Mesodermal cell (in vitro differentiated cells): Measurements from ENCODE around the gene EPGN. TPM values are rescaled to one million over a fixed set of nuclear protein-coding genes. Genes with fewer than 3 reads are reported as not detected.

Experiments
- H3K27ac ChIP-seq: 2 replicates; pipeline ENCODE4 v1.7.0; 2013; ENCODE audit warnings: mild to moderate bottlenecking, low read depth, low read length, moderate library complexity; ENCODE audit not compliant: severe bottlenecking
- H3K36me3 ChIP-seq: 2 replicates; pipeline ENCODE4 v1.7.1; 2013; ENCODE audit warnings: mild to moderate bottlenecking, low read length, moderate library complexity; ENCODE audit not compliant: control insufficient read depth, insufficient read depth
- H3K4me1 ChIP-seq: one replicate; pipeline ENCODE4 v1.7.1; 2013; ENCODE audit warnings: mild to moderate bottlenecking, low read length; ENCODE audit not compliant: insufficient read depth, control insufficient read depth, poor library complexity, severe bottlenecking
- H3K4me3 ChIP-seq: 2 replicates; pipeline ENCODE4 v1.7.0; 2013; ENCODE audit warnings: low read length, control low read depth, mild to moderate bottlenecking; ENCODE audit not compliant: insufficient read depth, poor library complexity, severe bottlenecking; ENCODE audit errors: extremely low read depth
- H3K9me3 ChIP-seq: 2 replicates; pipeline ENCODE4 v1.7.1; 2013; ENCODE audit warnings: mild to moderate bottlenecking, low read length, moderate library complexity; ENCODE audit not compliant: control insufficient read depth
- WGBS, 2 experiments: methylation state at CpG; one replicate each; pipeline ENCODE4 v1.1.5; 2013; ENCODE audit warnings: missing lambda C conversion rate in 2 of 2; ENCODE audit not compliant: insufficient coverage in 2 of 2; 5-methylcytosine and 5-hydroxymethylcytosine counted together
- polyA plus RNA-seq, 2 experiments: library from polyadenylated mRNA; stranded (reverse); fragments of 50-300 nt; gene quantifications; one replicate each; pipeline ENCODE4 v1.2.3, GENCODE V29; 2013

EPGN gene, protein sequence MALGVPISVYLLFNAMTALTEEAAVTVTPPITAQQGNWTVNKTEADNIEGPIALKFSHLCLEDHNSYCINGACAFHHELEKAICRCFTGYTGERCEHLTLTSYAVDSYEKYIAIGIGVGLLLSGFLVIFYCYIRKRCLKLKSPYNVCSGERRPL
- not detected for polyA plus RNA-seq (2013, experiment 1 of 2)
- not detected for polyA plus RNA-seq (2013, experiment 2 of 2)

DNA sequence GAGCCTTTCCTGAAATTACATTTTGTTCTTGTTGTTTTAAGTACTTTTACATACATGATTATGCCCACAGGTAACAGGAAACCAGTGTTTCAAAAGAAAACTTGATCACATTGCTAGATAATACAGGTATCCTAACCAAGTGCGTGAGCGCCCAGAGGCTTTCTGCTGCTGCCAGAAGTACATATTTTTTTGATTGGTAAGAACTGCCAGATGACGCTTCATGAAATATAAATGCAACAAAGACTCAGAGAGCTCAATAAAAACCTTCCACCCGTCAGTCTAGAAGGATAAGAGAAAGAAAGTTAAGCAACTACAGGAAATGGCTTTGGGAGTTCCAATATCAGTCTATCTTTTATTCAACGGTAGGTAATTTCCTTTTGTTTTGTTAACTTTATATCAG lies at the start of gene EPGN:
TSS of gene EPGN (plus strand) at position 256 of the 400 bp plus-strand sequence. CDS start at position 320, 64 bp downstream.
- 100% methylated on average over 2 of the region's 5 CpGs; no CpG with 5 or more reads in 1 of the 2 experiments for WGBS, 2 experiments
- Histone ChIP-seq H3K4me1 (no peaks in the 10 kb centered on the region), H3K36me3 (no peaks in the 10 kb centered on the region), H3K9me3 (no peaks in the 10 kb centered on the region), H3K4me3 (no peak within 1 kb of the TSS), H3K27ac (no peak within 1 kb of the TSS)

DNA sequence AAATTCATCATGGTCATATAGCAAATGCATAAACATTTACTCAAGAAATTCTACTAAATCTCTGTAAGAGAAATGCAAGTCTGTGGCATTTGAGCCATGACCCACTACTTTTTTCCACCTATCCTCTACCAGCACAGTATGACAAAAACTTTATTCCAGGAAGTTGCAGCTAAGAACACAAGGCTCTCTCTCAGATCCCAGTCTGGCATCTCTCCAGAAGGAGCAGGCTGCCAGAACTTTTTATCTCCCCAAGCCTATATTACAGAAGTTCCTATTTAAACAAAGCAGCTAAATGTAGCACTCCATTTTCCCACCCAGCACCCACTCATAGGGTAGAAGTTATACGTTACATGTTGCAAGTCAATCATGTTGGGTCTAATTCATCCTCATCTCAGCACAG lies 49.3 kb upstream of the EPGN start:
- 100% methylated on average over 1 of the region's 1 CpG; no CpG with 5 or more reads in 1 of the 2 experiments for WGBS, 2 experiments
- H3K4me1 ChIP-seq: no peaks in the 10 kb centered on the region
- no peaks in the 10 kb centered on the region for H3K36me3 ChIP-seq
- H3K9me3 ChIP-seq: no peaks in the 10 kb centered on the region
- H3K4me3 ChIP-seq: no peak overlapping the region
- H3K27ac ChIP-seq: no peak overlapping the region

GRCh38 chr4:74260036-74260435 lies 48.2 kb upstream of the EPGN start:
- no peaks in the 10 kb centered on the region for H3K9me3 ChIP-seq
- no peak overlapping the region for H3K4me3 ChIP-seq
- no peak overlapping the region for H3K27ac ChIP-seq
- H3K36me3 ChIP-seq: no peaks in the 10 kb centered on the region
- 67% methylated on average over 1 of the region's 1 CpG; no CpG with 5 or more reads in 1 of the 2 experiments for WGBS, 2 experiments
- H3K4me1 ChIP-seq: no peaks in the 10 kb centered on the region

GRCh38 chr4:74262522-74262921 lies 45.7 kb upstream of the EPGN start:
- Histone ChIP-seq H3K4me1 (no peaks in the 10 kb centered on the region), H3K36me3 (no peaks in the 10 kb centered on the region), H3K9me3 (no peaks in the 10 kb centered on the region), H3K27ac (no peak overlapping the region), H3K4me3 (no peak overlapping the region)

- Histone ChIP-seq H3K9me3 (no peaks in the 10 kb centered on the region), H3K36me3 (no peaks in the 10 kb centered on the region), H3K4me3 (no peak overlapping the region), H3K4me1 (no peaks in the 10 kb centered on the region), H3K27ac (no peak overlapping the region)
Observed at GRCh38 chr4:74263551-74263950, 44.7 kb upstream of the EPGN start.

GRCh38 chr4:74266081-74266480 lies 42.2 kb upstream of the EPGN start:
- H3K27ac ChIP-seq: no peak overlapping the region
- no peaks in the 10 kb centered on the region for H3K9me3 ChIP-seq
- no peaks in the 10 kb centered on the region for H3K4me1 ChIP-seq
- H3K4me3 ChIP-seq: no peak overlapping the region
- no peaks in the 10 kb centered on the region for H3K36me3 ChIP-seq

DNA sequence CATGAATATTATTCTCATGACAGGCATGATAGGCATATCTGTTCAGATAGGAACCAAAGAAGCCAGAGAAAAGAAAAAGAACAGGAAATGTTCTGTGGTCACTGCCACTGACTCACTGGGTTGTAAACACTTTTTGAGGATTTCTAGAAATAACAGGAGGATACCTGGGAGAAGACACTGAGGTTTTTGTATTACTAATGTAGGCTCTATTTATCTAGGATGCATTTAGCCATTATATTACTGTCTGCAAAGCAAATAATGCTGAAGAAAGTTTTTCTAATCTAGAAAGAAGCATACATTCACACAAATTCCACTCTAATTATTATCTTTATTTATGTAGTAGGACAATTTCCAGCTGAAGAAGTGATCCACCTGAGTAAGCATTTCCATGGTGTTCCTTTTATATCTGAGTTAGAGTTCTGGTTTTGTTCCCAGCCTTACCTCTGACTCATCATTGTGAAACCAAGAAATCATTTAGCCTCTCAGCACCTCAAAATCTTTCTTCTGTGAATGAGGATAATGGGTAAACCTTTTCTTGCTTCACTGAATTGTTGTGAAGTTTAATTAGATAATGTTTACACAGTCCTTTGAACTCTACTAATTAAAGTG lies 40.2 kb upstream of the EPGN start:
- Histone ChIP-seq H3K36me3 (no peaks in the 10 kb centered on the region), H3K4me3 (no peak overlapping the region), H3K9me3 (no peaks in the 10 kb centered on the region), H3K27ac (no peak overlapping the region), H3K4me1 (no peaks in the 10 kb centered on the region)

GRCh38 chr4:74268643-74269042 lies 39.6 kb upstream of the EPGN start:
- no peak overlapping the region for H3K27ac ChIP-seq
- no peaks in the 10 kb centered on the region for H3K36me3 ChIP-seq
- no CpG with 5 or more reads among the region's 2 CpGs for WGBS, 2 experiments
- no peaks in the 10 kb centered on the region for H3K9me3 ChIP-seq
- H3K4me3 ChIP-seq: no peak overlapping the region
- no peaks in the 10 kb centered on the region for H3K4me1 ChIP-seq

DNA sequence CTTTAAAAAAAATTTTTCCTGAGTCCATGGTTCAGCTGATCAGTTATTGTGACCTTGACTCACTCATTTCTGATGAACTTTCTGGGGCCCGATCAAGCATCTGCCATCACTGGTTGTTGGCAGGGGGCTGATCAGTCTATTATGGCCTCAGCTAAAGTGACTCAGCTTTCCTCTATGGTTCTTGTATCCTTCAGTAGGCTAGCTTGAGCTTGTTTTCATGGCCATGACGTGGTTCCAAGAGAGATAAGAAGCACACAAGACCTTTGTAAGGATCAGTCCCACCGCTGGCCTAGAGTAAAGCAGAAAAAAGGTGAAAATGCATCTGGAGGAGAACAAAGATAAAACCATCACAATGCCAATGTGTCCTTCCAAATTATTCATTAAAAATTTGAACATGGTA lies 29.8 kb upstream of the EPGN start:
- Histone ChIP-seq H3K9me3 (no peaks in the 10 kb centered on the region), H3K27ac (no peak overlapping the region), H3K4me3 (no peak overlapping the region), H3K36me3 (no peaks in the 10 kb centered on the region), H3K4me1 (peaks cover 2% of the 10 kb centered on the region)
- WGBS, 2 experiments: 97 to 100% methylated on average over 1 to 2 of the region's 3 CpGs

- Histone ChIP-seq H3K27ac (no peak overlapping the region), H3K4me3 (no peak overlapping the region), H3K36me3 (no peaks in the 10 kb centered on the region), H3K4me1 (peaks cover 3% of the 10 kb centered on the region), H3K9me3 (no peaks in the 10 kb centered on the region)
- 60 to 100% methylated on average over 1 of the region's 3 CpGs for WGBS, 2 experiments
Observed at GRCh38 chr4:74279716-74280115, 28.6 kb upstream of the EPGN start.

GRCh38 chr4:74282926-74283325 lies 25.3 kb upstream of the EPGN start:
- no peak overlapping the region for H3K4me3 ChIP-seq
- no peaks in the 10 kb centered on the region for H3K9me3 ChIP-seq
- H3K27ac ChIP-seq: no peak overlapping the region
- peaks cover 3% of the 10 kb centered on the region for H3K4me1 ChIP-seq
- no peaks in the 10 kb centered on the region for H3K36me3 ChIP-seq
